Inflammatory macrophage (primary cell): ENCODE results near the gene CLSTN2.

Experiments
- DNase-seq, 2 donors: peaks; one replicate each; pipeline ENCODE4 v3.0.0-alpha.2; 2020 to 2022
- total RNA-seq, 18 experiments: gene quantifications; one replicate each; lab custom pipeline; 2026; ENCODE audit warnings: mixed read lengths in 6 of 18, inconsistent platforms in 2 of 18; lab: John Stamatoyannopoulos, UW

The CLSTN2 gene
- 0 to 0.65 (median 0.13) reads per million in 18 experiments for total RNA-seq

DNA sequence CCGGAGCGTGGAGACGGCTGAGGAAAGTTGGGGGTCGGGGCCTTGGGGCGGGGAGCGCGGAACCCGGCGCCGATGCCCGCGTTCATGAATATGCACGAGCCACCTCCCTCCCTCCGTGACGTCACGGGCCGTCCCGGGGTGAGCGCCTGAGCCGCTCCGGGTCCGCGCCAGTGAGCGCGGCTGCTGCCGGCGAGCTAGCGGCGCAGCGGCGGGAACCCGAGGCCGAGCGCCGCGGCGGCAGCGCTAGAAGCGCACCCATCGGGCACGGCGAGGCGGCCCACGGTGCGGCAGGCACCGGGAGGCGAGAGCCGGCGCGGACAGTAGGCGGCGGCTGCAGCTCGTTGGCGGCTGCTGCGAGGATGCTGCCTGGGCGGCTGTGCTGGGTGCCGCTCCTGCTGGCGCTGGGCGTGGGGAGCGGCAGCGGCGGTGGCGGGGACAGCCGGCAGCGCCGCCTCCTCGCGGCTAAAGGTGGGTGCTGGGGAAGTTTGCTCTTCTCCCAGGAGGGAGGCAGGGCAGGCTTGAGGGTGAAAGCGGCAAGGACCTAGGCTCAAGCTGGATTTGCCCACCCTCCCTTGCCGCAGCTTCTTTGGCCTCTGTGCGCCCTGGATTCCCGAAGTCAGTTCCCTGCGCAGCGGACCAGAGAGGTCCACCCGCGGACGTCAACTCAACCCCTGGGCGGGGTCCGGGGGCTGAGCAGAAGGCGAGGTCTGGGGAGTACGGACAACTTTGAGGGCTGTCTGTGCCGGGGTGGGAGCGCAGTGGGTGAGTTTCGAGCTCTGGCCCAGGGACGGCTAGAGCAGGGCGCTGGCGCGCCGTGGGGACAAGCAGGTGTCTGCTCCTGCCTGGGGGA, at the start of gene CLSTN2:
Gene CLSTN2 (plus strand): TSS at position 170 of the 850 bp plus-strand sequence.
- no peak for DNase-seq

GRCh38 chr3:139887431-139887830, 47.6 kb upstream of the CLSTN2 start:
- DNase-seq: no peak

- no peak for DNase-seq
Observed at GRCh38 chr3:139888561-139889140, 46.3 kb upstream of the CLSTN2 start.

GRCh38 chr3:139893267-139893962, 41.6 kb upstream of the CLSTN2 start:
- DNase-seq: no peak

DNA sequence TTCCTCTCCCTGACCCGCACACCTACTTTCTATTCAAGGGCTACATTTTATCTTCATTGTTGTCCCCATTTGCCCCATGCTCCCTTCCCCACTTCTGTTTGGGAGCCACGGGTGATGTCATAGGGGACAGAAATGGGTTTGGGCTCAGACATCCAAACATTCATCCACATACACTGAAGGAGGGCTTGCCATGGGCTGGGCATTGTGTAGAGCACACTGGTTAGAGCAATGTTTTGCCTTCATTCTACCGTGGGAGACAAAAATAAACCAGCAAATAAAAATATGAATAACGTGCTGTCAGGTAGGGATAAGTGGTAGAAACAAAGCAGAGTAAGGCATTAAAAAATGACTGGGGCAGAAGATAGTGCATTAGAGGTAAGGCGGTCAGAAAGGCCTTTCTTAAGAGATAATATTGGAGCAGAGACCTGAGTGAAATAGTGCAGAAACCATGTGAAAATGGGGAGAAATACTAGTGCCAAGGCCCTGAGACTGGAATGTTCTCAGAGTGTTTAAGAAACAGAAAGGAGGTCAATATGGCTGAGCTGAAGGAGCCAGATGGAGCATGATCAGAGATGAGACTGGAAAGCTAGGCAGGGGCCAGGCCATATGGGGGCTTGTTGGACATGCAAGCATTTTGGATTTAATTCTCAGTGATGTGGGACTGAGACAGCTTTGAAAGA, 40.9 kb upstream of the CLSTN2 start:
- DNase-seq: no peak

DNA sequence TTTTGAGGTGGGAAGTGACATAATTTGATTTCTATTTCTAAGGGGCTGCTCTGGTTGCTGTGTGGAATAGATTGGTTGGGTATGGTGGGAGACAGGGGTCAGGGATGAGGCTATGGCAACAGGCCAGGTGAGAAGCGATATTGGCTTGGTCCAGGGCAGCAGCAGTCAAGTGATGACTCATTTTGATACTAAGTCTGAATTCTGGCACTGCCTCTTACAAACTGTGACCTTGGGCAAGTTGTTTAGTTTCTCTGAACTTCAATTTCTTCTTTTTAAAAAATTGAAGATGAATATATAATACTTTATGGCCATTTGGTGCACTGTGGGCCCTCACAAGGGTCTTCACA, 40.4 kb upstream of the CLSTN2 start:
- no peak for DNase-seq

DNA sequence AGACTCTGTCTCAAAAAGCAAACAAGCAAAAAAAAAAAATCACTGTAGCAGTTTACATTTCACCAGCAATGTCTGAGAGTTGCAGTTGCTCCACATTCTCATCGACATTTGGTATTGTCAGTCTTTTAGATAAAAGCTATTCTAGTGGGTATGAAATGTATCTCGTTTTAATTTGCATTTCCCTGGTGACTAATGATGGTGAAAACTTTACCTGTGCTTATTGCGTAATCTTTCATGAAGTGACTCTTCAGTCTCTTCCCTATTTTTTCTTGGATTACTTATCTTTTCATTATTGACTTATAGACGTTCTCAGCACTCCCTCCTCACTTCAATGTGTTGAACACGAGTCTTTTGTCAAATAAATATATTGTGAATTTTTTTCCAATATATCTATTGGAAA, 37.2 kb upstream of the CLSTN2 start:
- no peak for DNase-seq

GRCh38 chr3:139906418-139906817, 28.6 kb upstream of the CLSTN2 start:
- no peak for DNase-seq

GRCh38 chr3:139909811-139910210, 25.2 kb upstream of the CLSTN2 start:
- no peak for DNase-seq

DNA sequence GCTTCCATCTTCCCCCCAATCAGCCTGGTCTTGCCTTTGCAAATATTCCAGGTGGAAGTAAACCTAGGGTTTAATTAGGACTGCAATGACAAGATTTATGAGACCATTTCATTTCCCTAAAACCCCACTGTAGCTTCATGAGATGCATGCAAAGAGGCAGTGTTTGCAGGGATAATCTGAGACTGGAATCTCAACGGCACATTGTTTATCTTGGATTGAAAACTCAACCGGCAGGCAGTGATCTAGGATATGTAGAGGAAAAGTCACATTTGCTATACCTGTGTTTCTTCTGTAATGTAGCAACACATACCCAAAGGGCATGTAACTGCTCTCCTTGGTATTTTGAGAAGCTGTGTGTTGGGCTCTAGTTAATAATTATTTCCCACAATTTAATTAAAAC, 18.7 kb upstream of the CLSTN2 start:
- DNase-seq: no peak

DNA sequence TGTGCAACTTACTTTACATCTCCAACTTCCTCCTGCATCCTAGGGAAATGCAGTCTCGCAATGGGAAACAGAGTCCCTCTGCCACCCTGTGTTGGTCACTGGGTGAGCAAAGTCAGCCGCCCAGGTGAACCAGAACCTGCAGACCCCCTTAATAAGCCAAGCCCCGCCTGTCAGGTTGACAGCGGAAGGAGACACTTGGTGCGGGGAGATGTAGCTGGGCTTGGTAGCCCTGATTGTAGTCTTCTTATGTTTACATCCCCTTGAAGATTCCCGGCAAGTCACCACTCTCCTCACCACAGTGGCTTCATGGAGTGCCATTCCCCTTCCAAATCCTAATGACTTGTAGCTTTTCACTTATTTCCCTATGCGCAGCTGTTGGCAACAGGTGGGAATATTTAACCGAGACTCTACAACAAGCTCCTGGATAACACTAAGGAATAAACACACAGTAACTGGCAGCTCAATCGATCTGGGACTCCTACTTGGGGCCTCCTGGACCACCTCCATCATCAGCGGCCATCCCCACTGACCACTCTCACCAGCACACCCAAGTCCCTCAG, 17.7 kb upstream of the CLSTN2 start:
- DNase-seq: no peak

DNA sequence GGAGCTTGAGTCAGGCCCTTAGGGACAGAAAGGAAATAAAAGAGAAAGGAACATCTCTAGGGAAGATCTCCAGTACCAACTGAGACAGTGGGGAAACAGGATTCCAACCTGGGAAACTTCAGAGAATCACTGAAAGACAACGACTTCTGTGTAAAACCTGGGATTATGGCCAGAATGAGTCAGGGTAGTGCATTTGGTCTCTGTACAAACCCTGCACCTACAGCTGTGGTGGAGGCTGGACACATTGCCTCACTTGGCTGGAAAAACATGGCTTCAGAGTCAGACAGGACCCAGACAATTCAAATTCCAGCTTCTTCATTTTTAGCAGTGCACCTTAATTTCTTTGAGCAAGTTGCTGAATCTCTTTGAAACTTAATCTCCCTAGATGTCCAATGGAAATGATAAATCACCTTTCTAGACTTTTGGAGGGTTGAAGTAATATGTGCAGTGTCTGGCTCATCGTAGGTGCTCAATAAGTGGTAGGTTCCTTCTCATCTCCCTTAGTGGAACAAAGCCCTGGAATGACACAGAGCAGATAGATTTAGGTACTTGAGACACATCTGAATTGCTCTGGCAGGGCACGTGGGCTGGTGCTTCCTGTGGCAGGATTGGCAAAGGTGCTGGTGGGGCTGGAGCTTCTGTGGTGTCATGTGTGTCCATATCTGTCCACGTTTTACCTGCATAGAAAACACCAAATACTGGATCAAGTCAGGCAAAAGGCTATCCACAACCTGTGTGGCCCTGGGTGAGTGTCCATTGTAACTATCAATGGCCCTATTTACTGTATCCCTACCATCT, 6.1 kb upstream of the CLSTN2 start:
- no peak for DNase-seq

GRCh38 chr3:139930211-139930610, 4.8 kb upstream of the CLSTN2 start:
- no peak for DNase-seq

DNA sequence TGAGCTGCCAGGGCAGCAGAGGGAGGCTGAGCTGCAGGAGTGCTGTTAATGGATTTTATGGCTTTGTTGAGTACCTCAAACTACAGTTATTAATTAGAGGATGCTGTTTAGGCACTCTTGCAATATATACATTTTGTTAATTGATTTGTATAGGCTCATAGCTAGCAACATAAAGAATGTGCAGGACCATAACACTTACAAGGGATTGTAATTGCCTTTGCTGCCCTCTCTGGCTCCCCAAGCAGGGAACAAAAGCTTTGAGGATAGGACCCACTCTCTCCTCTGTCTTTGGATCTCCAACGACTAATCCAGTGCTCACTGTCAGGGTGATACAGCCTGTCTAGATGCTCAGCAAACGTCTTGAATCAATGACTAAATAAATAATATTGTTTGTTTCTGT, 1.2 kb upstream of the CLSTN2 start:
- no peak for DNase-seq

GRCh38 chr3:139934613-139935015, 371 bp upstream of the CLSTN2 start:
- DNase-seq: no peak

DNA sequence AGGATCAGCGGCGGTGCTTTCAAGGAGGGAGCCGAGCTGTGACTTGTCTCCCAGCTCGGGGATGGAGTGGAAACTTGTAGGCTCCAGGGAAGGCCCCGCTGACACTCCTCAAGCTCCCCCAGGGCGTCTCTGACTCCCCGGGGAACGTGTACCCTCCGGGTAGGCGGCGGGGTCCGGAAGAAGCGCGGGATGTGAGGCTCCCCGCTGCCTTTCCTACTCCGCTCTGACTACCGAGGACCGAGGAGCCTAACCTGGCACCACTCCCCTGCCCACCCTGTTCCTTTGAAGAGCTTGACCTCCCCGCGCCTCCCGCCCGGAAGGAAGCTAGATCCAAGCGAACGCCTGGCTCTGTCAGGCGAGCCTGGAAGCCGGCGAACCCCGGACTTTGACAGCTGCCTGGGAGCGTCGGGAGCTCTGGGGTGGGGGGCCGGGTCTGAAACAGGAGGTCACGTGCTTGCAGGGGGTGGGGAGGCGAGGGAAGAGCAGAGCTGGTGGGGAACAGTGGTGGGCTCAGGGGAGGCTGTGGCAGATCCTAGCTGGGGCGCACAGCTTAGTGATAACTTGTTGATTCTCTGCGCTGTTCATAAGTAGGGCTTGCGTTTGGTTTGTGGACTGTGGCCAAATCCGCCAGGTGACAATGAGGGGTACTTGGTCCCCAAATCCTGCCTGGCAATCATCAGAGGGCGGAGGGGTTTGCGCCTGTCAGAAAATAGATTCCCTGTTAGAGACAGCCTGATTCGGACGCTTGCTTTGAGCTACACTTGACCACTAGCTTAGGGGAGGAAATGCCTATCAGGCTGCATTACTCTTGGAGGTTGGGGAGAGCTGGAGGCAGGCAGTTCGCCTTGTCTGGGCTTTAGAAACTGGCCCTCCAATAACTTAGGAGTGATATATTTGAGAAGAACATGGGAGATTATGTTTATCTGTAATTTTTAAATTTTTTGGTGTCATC, 1.2 kb downstream of the CLSTN2 start:
- DNase-seq: no peak

DNA sequence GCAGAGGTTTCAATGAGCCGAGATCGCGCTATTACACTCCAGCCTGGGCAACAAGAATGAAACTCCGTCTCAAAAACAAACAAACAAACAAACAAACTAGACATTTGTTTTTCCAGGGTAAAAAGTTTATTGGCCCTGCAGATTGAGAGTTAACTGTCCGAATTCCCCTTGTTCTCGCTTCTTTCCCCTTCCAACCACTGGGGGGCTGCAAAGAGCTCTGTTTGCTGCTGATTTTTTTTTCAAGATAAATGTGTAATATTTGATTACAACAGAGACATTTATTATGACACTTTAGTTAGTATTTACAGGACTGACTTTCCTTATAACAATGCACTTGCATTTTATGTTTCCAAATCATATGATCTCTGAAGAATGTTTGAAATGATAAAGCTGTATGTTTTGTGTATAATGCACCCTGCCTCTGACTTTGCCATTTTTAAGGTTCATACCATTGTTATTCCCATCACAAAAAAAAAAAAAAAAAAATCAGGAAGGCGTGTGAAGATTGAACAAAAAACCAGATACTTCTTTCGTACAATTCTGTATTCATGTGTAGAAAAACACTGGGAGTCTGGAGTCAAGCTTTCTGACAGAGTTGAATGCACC, 2.8 kb downstream of the CLSTN2 start:
- DNase-seq: peak; percentile 41 to 67

DNA sequence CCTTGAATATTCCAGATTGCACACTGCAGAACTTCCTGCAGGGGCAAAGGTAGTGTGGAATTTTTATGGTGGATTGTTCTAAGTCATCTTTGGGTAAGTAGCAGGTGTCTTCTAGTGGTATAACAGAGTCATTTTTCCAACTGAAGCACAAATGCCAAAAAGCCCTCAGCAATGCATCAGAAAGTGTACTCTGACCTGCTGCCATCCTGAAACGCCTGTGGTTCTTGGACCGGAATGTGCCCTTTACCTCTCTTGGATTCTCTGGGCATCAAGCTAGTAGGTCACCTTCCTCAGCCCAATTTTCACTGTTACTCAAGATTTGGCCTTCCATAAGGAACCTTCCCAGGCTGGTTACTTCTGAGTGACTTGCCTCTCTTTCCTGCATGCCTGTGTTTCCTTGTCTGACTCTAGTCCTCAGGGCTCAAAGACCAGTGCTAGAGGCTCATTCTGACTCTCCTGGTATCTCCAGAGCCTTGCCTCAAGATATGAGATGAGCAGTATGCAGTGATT, 4.8 kb downstream of the CLSTN2 start:
- no peak for DNase-seq

GRCh38 chr3:139940622-139941021, 5.6 kb downstream of the CLSTN2 start:
- DNase-seq: no peak

DNA sequence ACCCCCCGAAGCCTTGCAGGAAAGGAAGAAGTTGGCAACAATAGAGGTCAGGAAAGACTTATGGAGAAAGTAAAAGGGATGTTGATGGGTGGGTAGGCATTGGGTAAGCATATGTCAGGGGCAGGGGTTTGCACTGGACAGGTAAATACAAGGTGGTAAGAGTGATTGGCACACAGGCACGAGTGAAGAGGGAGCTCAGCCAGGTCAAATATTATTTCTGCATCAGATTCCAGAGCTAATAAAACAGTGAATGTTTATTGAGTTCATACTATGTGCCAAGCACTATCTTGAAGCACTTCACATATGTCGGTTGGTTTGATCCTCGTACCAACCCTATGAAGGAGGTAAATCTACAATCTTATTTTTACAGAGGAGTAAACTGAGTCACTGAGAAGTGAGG, 6.6 kb downstream of the CLSTN2 start:
- no peak for DNase-seq
